ENCODE measurements around the gene RABGAP1L. TPM values are rescaled to one million over a fixed set of nuclear protein-coding genes. Genes with fewer than 3 reads are reported as not detected.

The RABGAP1L gene
- total RNA-seq, 2 experiments from 2014 or later, result 98.1 to 158 TPM

DNA sequence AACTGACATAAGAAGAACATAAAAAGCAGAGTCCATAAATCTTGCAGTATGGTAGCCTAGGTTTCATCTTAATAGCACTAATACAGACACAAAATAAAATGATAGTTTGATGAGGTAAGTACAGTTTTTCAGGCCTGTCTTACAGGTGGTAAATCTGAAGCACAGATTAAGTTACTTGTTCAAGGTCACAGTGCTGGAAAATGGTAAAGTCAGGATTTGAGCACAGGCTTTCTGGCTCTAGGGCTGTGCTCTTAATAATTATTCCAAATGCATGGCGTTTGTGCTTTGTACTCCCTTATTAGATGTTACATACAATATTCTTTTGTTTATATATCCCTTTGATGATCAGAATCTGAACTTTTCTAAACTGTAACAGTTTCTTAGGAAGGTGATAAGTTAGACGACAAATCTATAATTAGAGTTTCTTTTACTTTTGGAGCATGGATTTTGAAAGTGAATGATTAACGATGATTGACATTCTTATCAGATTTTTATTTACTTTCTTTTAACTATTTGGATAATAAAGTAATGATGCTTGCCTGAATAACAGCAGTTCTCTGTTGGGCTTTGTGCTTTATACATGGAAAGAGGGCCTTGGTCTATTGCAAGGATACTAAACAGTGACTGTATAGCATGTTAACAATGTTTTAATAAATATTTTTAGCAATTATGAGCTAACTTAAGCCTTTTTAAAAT is 738.9 kb downstream of the RABGAP1L start:
- TF ChIP-seq, protein P1, sequence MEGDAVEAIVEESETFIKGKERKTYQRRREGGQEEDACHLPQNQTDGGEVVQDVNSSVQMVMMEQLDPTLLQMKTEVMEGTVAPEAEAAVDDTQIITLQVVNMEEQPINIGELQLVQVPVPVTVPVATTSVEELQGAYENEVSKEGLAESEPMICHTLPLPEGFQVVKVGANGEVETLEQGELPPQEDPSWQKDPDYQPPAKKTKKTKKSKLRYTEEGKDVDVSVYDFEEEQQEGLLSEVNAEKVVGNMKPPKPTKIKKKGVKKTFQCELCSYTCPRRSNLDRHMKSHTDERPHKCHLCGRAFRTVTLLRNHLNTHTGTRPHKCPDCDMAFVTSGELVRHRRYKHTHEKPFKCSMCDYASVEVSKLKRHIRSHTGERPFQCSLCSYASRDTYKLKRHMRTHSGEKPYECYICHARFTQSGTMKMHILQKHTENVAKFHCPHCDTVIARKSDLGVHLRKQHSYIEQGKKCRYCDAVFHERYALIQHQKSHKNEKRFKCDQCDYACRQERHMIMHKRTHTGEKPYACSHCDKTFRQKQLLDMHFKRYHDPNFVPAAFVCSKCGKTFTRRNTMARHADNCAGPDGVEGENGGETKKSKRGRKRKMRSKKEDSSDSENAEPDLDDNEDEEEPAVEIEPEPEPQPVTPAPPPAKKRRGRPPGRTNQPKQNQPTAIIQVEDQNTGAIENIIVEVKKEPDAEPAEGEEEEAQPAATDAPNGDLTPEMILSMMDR (conservative IDR thresholded peaks at IDR 0.05; ENCODE audit: low read length), result no peak
- no peak for TF ChIP-seq EZH2phosphoT487 (IDR thresholded peaks at IDR 0.05; ENCODE audit: borderline replicate concordance, low read depth, low read length)
- Histone ChIP-seq H3K36me3 (ENCODE audit: insufficient read depth, low read length) (peaks cover 88% of the 10 kb centered on the region), H3K4me1 (ENCODE audit: insufficient read depth, low read length, poor library complexity, severe bottlenecking) (peaks cover 8% of the 10 kb centered on the region), H4K20me1 (ENCODE audit: insufficient read depth, low read length) (no peaks in the 10 kb centered on the region), H2AFZ (ENCODE audit: low read length) (no peak overlapping the region), H3K27ac (ENCODE audit: low read depth, low read length, poor library complexity, severe bottlenecking) (no peak overlapping the region), H3K79me2 (ENCODE audit: insufficient read depth, low read depth, low read length) (peaks cover 76% of the 10 kb centered on the region; the same call in 1 of the 2 replicates), H3K9me2 (ENCODE audit: insufficient read depth, low read length) (no peaks in the 10 kb centered on the region), H3K4me3 (ENCODE audit: low read depth, low read length, poor library complexity, severe bottlenecking) (no peak overlapping the region), H3K4me2 (ENCODE audit: low read length) (no peak overlapping the region), H3K9me3 (ENCODE audit: low read length) (peaks cover 44% of the 10 kb centered on the region; the same call in 1 of the 2 replicates)
- POLR2A ChIA-PET, result no interaction called here
- no TSS peak for BruUV-seq (replicated peaks)
- no peak for DNase-seq (ENCODE audit: low spot score)
- intact Hi-C loops (cut with micrococcal nuclease; ENCODE audit: unreplicated experiment), result no loop called here
- CTCF ChIA-PET (ENCODE audit: unreplicated experiment), result no interaction called here

DNA sequence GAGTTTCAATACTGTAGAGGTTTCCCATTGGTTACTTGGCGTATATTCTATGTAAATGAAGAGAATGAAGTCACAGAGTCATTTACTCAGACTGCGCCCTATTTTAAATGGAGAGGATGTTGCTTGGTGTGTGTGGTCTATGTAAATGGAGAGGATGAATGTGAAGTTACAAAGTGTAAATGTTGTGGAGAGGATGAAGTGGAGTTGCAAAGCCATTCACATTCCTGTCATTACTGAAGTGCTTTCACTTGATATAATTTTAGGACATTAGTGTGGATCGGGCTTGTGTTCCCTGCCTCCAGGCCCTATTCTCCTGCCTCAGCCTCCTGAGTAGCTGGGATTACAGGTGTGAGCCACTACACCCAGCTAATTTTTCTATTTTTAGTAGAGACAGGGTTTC is 741.0 kb downstream of the RABGAP1L start:
- H3K36me3 ChIP-seq (ENCODE audit: insufficient read depth, low read length), result peaks cover 88% of the 10 kb centered on the region
- H3K9me2 ChIP-seq (ENCODE audit: insufficient read depth, low read length), result no peaks in the 10 kb centered on the region
- H3K4me3 ChIP-seq (ENCODE audit: low read depth, low read length, poor library complexity, severe bottlenecking), result no peak overlapping the region
- no peaks in the 10 kb centered on the region for H3K4me1 ChIP-seq (ENCODE audit: insufficient read depth, low read length, poor library complexity, severe bottlenecking)
- BruUV-seq (replicated peaks), result no TSS peak
- TF ChIP-seq, protein P1 (conservative IDR thresholded peaks at IDR 0.05; ENCODE audit: low read length), result no peak
- TF ChIP-seq EZH2phosphoT487 (IDR thresholded peaks at IDR 0.05; ENCODE audit: borderline replicate concordance, low read depth, low read length), result no peak
- H3K4me2 ChIP-seq (ENCODE audit: low read length), result no peak overlapping the region
- CTCF ChIA-PET (ENCODE audit: unreplicated experiment), result no interaction called here
- no peaks in the 10 kb centered on the region for H4K20me1 ChIP-seq (ENCODE audit: insufficient read depth, low read length)
- intact Hi-C loops (cut with micrococcal nuclease; ENCODE audit: unreplicated experiment), result no loop called here
- H2AFZ ChIP-seq (ENCODE audit: low read length), result no peak overlapping the region
- H3K9me3 ChIP-seq (ENCODE audit: low read length), result peaks cover 52% of the 10 kb centered on the region; the same call in 1 of the 2 replicates
- H3K79me2 ChIP-seq (ENCODE audit: insufficient read depth, low read depth, low read length), result peaks cover 58% of the 10 kb centered on the region; the same call in 1 of the 2 replicates
- no peak for DNase-seq (ENCODE audit: low spot score)
- H3K27ac ChIP-seq (ENCODE audit: low read depth, low read length, poor library complexity, severe bottlenecking), result no peak overlapping the region
- POLR2A ChIA-PET, result interaction anchor here (1.6 kb wide), 1 partner anchor 11 kb away, joined by 5 read pairs; no protein-coding TSS in a partner anchor

DNA sequence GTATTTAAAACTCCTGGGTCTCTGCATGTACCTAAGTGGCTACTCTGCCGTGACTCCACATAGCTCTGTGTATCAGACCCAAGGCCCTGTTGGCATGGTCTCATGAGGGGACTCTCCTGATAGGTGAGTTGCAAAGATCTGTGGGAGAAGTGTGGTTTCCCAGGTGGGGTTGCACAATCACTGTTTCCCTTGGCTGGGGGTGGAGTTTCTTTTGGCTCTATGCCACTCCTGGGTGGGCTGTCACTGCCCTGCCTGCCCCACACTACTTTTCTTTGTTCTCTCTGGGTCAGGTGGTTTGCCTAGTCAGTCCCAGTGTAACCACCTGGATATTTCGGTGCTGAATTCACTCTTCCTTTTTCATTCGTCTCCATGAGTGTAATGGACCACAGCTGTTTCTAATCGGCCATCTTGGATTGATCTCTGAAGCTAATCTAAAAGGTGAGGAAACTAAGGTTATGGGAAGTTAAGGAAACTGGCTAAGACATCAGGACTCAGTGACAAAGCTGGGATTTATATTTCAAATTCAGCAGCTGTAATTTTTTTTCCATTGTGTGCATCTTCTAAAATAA is 743.3 kb downstream of the RABGAP1L start:
- H3K4me2 ChIP-seq (ENCODE audit: low read length), result no peak overlapping the region
- no peak for DNase-seq (ENCODE audit: low spot score)
- intact Hi-C loops (cut with micrococcal nuclease; ENCODE audit: unreplicated experiment), result no loop called here
- H3K27ac ChIP-seq (ENCODE audit: low read depth, low read length, poor library complexity, severe bottlenecking), result no peak overlapping the region
- peaks cover 61% of the 10 kb centered on the region; the same call in 1 of the 2 replicates for H3K79me2 ChIP-seq (ENCODE audit: insufficient read depth, low read depth, low read length)
- no peaks in the 10 kb centered on the region for H4K20me1 ChIP-seq (ENCODE audit: insufficient read depth, low read length)
- H3K4me1 ChIP-seq (ENCODE audit: insufficient read depth, low read length, poor library complexity, severe bottlenecking), result no peaks in the 10 kb centered on the region
- TF ChIP-seq EZH2phosphoT487 (IDR thresholded peaks at IDR 0.05; ENCODE audit: borderline replicate concordance, low read depth, low read length), result no peak
- TF ChIP-seq, protein P1 (conservative IDR thresholded peaks at IDR 0.05; ENCODE audit: low read length), result no peak
- peaks cover 59% of the 10 kb centered on the region; the same call in 1 of the 2 replicates for H3K9me3 ChIP-seq (ENCODE audit: low read length)
- H2AFZ ChIP-seq (ENCODE audit: low read length), result no peak overlapping the region
- H3K4me3 ChIP-seq (ENCODE audit: low read depth, low read length, poor library complexity, severe bottlenecking), result no peak overlapping the region
- H3K9me2 ChIP-seq (ENCODE audit: insufficient read depth, low read length), result no peaks in the 10 kb centered on the region
- CTCF ChIA-PET (ENCODE audit: unreplicated experiment), result no interaction called here
- POLR2A ChIA-PET, result interaction anchor here (0.5 to 1.5 kb wide), 6 partner anchors 9 to 74 kb away, joined by 3 to 6 read pairs (median 3); no protein-coding TSS in a partner anchor
- H3K36me3 ChIP-seq (ENCODE audit: insufficient read depth, low read length), result peaks cover 98% of the 10 kb centered on the region
- BruUV-seq (replicated peaks), result no TSS peak

All from OCI-LY7 (cell line).